ENCODE data around the gene GMDS. TPM values are rescaled to one million over a fixed set of nuclear protein-coding genes. Genes with fewer than 3 reads are reported as not detected.

GMDS gene
- total RNA-seq, 1 experiment from 2014 or later: 31.1 TPM

DNA sequence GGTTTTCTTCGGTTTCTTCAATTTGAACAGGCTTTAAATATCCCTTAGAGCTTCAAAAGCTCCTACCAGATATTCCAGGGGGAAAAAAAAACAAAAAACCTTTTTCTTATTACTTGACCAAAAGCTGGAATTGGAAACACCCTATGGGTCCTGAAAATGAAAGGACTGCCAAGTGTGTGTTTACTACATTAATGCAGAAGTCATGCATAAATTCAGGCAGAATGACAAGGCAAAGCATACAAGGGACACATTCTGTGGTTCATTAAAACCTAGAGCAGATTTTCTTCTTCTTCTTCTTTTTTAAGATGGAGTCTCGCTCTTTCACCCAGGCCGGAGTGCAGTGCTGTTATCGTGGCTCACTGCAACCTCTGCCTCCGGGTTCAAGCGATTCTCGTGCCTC is 119.1 kb downstream of the GMDS start:
- intact Hi-C loops (cut with micrococcal nuclease; ENCODE audit: unreplicated experiment): no loop called here
- Mint-ChIP-seq H3K36me3 (ENCODE audit: insufficient read depth, unreplicated experiment) (no peaks in the 10 kb centered on the region), H3K9me3 (ENCODE audit: unreplicated experiment) (no peaks in the 10 kb centered on the region), H3K27ac (ENCODE audit: unreplicated experiment) (no peak overlapping the region), H3K4me1 (ENCODE audit: low read depth, unreplicated experiment) (no peaks in the 10 kb centered on the region), H3K27me3 (ENCODE audit: insufficient read depth, unreplicated experiment) (no peaks in the 10 kb centered on the region), H3K4me3 (ENCODE audit: unreplicated experiment) (no peak overlapping the region)
- Histone ChIP-seq H3K36me3 (ENCODE audit: control insufficient read depth, insufficient read depth, low read length) (no peaks in the 10 kb centered on the region), H3K4me1 (no peaks in the 10 kb centered on the region), H3K9me3 (no peaks in the 10 kb centered on the region), H3K27me3 (replicated peaks; ENCODE audit: control insufficient read depth, insufficient read depth, low read length) (no peaks in the 10 kb centered on the region), H3K4me3 (ENCODE audit: low read depth, low read length) (no peak overlapping the region)
- TF ChIP-seq, protein P1, sequence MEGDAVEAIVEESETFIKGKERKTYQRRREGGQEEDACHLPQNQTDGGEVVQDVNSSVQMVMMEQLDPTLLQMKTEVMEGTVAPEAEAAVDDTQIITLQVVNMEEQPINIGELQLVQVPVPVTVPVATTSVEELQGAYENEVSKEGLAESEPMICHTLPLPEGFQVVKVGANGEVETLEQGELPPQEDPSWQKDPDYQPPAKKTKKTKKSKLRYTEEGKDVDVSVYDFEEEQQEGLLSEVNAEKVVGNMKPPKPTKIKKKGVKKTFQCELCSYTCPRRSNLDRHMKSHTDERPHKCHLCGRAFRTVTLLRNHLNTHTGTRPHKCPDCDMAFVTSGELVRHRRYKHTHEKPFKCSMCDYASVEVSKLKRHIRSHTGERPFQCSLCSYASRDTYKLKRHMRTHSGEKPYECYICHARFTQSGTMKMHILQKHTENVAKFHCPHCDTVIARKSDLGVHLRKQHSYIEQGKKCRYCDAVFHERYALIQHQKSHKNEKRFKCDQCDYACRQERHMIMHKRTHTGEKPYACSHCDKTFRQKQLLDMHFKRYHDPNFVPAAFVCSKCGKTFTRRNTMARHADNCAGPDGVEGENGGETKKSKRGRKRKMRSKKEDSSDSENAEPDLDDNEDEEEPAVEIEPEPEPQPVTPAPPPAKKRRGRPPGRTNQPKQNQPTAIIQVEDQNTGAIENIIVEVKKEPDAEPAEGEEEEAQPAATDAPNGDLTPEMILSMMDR (IDR thresholded peaks at IDR 0.05; ENCODE audit: insufficient read depth in 1 of 2, low read depth in 1 of 2, low read length in 1 of 2, severe bottlenecking in 1 of 2, unreplicated experiment in 1 of 2): no peak
- POLR2A ChIA-PET: no interaction called here
- CTCF ChIA-PET: no interaction called here
- no TSS peak for BruUV-seq (replicated peaks)
- DNase-seq: no peak

DNA sequence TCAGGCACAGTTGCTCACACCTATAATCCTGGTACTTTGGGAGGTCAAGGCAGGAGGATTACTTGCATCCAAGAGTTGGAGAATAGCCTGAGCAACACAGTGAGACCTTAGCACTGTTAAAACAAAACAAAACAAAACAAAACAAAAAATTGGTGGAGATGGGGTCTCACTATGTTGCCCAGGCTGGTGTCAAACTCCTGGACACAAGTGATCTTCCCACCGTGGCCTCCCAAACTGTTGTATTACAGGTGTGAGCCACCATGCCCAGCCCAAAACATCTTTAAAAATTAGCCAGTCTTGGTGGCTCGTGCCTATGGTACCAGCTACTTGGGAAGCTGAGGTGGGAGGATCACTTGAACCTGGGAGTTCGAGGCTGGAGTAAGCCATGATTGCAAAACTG is 120.2 kb downstream of the GMDS start:
- POLR2A ChIA-PET: no interaction called here
- TF ChIP-seq, protein P1 (IDR thresholded peaks at IDR 0.05; ENCODE audit: insufficient read depth in 1 of 2, low read depth in 1 of 2, low read length in 1 of 2, severe bottlenecking in 1 of 2, unreplicated experiment in 1 of 2): no peak
- no peaks in the 10 kb centered on the region for H3K4me1 Mint-ChIP-seq (ENCODE audit: low read depth, unreplicated experiment)
- no peak for DNase-seq
- H3K9me3 Mint-ChIP-seq (ENCODE audit: unreplicated experiment): no peaks in the 10 kb centered on the region
- no peaks in the 10 kb centered on the region for H3K27me3 Mint-ChIP-seq (ENCODE audit: insufficient read depth, unreplicated experiment)
- no peaks in the 10 kb centered on the region for H3K36me3 Mint-ChIP-seq (ENCODE audit: insufficient read depth, unreplicated experiment)
- Histone ChIP-seq H3K36me3 (ENCODE audit: control insufficient read depth, insufficient read depth, low read length) (no peaks in the 10 kb centered on the region), H3K4me3 (ENCODE audit: low read depth, low read length) (no peak overlapping the region), H3K4me1 (no peaks in the 10 kb centered on the region), H3K27me3 (replicated peaks; ENCODE audit: control insufficient read depth, insufficient read depth, low read length) (no peaks in the 10 kb centered on the region), H3K9me3 (no peaks in the 10 kb centered on the region)
- no peak overlapping the region for H3K4me3 Mint-ChIP-seq (ENCODE audit: unreplicated experiment)
- no peak overlapping the region for H3K27ac Mint-ChIP-seq (ENCODE audit: unreplicated experiment)
- CTCF ChIA-PET: no interaction called here
- intact Hi-C loops (cut with micrococcal nuclease; ENCODE audit: unreplicated experiment): no loop called here
- no TSS peak for BruUV-seq (replicated peaks)

DNA sequence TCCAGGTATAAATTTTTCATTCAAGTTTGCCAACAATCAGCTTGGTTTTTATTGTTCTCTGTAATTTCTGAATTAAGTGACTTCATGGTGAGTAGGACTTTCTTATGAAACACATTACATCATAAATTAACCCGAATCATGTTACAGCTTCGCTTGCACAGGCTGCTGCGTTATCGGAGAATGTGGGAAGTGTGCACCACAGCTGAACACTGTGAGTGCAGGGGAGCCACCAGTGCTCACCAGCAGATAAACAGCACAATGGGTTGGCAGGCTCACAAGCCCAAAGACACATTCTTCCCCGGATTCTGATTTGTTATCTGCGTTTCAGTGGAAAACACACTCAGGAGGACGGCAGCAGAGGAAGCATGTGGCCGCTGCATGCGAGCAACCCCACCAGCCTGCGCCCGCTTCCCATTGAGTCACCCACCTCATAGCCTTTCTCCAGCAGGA is 121.1 kb downstream of the GMDS start:
- Histone ChIP-seq H3K36me3 (ENCODE audit: control insufficient read depth, insufficient read depth, low read length) (no peaks in the 10 kb centered on the region), H3K9me3 (no peaks in the 10 kb centered on the region), H3K27me3 (replicated peaks; ENCODE audit: control insufficient read depth, insufficient read depth, low read length) (no peaks in the 10 kb centered on the region), H3K4me3 (ENCODE audit: low read depth, low read length) (no peak overlapping the region), H3K4me1 (no peaks in the 10 kb centered on the region)
- H3K27ac Mint-ChIP-seq (ENCODE audit: unreplicated experiment): no peak overlapping the region
- no TSS peak for BruUV-seq (replicated peaks)
- no peaks in the 10 kb centered on the region for H3K4me1 Mint-ChIP-seq (ENCODE audit: low read depth, unreplicated experiment)
- intact Hi-C loops (cut with micrococcal nuclease; ENCODE audit: unreplicated experiment): no loop called here
- TF ChIP-seq, protein P1 (IDR thresholded peaks at IDR 0.05; ENCODE audit: insufficient read depth in 1 of 2, low read depth in 1 of 2, low read length in 1 of 2, severe bottlenecking in 1 of 2, unreplicated experiment in 1 of 2): no peak
- H3K9me3 Mint-ChIP-seq (ENCODE audit: unreplicated experiment): no peaks in the 10 kb centered on the region
- ChIA-PET CTCF (no interaction called here), POLR2A (no interaction called here)
- no peak for DNase-seq
- H3K4me3 Mint-ChIP-seq (ENCODE audit: unreplicated experiment): no peak overlapping the region
- H3K27me3 Mint-ChIP-seq (ENCODE audit: insufficient read depth, unreplicated experiment): no peaks in the 10 kb centered on the region
- no peaks in the 10 kb centered on the region for H3K36me3 Mint-ChIP-seq (ENCODE audit: insufficient read depth, unreplicated experiment)

Data from Caco-2 (cell line).